ENCODE data around the gene ULK4. TPM values are rescaled to one million over a fixed set of nuclear protein-coding genes. Genes with fewer than 3 reads are reported as not detected.

Gene ULK4
- total RNA-seq, 2 donors from 2014 or later: 11.1 to 17.9 TPM

- no peaks in the 10 kb centered on the region for H3K27me3 Mint-ChIP-seq (ENCODE audit: insufficient read depth)
- no peaks in the 10 kb centered on the region for H3K9me3 ChIP-seq (ENCODE audit: control insufficient read depth, low read length)
- no peaks in the 10 kb centered on the region for H3K27me3 ChIP-seq (ENCODE audit: control insufficient read depth, insufficient read depth, low read length, poor library complexity, severe bottlenecking)
- no peak overlapping the region for H3K27ac ChIP-seq (ENCODE audit: low read depth, low read length)
- no peak overlapping the region for H3K4me3 Mint-ChIP-seq
- DNase-seq: no peak
- H3K9ac ChIP-seq (ENCODE audit: extremely low read depth, low read length, poor library complexity, severe bottlenecking): no peak overlapping the region
- no peak overlapping the region for H3K27ac Mint-ChIP-seq
- no peak overlapping the region for H3K4me3 ChIP-seq (ENCODE audit: low read length)
- peaks cover 11% of the 10 kb centered on the region for H3K4me1 Mint-ChIP-seq
- no peak for TF ChIP-seq CTCF (conservative IDR thresholded peaks at IDR 0.05)
- H3K36me3 ChIP-seq (ENCODE audit: control insufficient read depth, insufficient read depth, low read length): no peaks in the 10 kb centered on the region
- no peaks in the 10 kb centered on the region for H3K9me3 Mint-ChIP-seq
- H3K4me1 ChIP-seq (ENCODE audit: control insufficient read depth, insufficient read depth, low read length): no peaks in the 10 kb centered on the region
- H3K36me3 Mint-ChIP-seq (ENCODE audit: low read depth): no peaks in the 10 kb centered on the region
These were observed 459.4 kb downstream of the ULK4 start for GRCh38 chr3:41502481-41502880.

- Mint-ChIP-seq H3K36me3 (ENCODE audit: low read depth) (no peaks in the 10 kb centered on the region), H3K27me3 (ENCODE audit: insufficient read depth) (no peaks in the 10 kb centered on the region), H3K9me3 (no peaks in the 10 kb centered on the region), H3K4me1 (peaks cover 11% of the 10 kb centered on the region), H3K27ac (no peak overlapping the region), H3K4me3 (no peak overlapping the region)
- TF ChIP-seq CTCF (conservative IDR thresholded peaks at IDR 0.05): no peak
- H3K4me3 ChIP-seq (ENCODE audit: low read length): no peak overlapping the region
- H3K4me1 ChIP-seq (ENCODE audit: control insufficient read depth, insufficient read depth, low read length): no peaks in the 10 kb centered on the region
- no peak overlapping the region for H3K27ac ChIP-seq (ENCODE audit: low read depth, low read length)
- 100% methylated on average over 1 of the region's 1 CpG; no CpG with 5 or more reads in 1 of the 2 experiments for WGBS, 2 experiments (ENCODE audit: insufficient coverage in 1 of 2, insufficient read length in 1 of 2)
- no peak for DNase-seq
- H3K27me3 ChIP-seq (ENCODE audit: control insufficient read depth, insufficient read depth, low read length, poor library complexity, severe bottlenecking): no peaks in the 10 kb centered on the region
- H3K9me3 ChIP-seq (ENCODE audit: control insufficient read depth, low read length): no peaks in the 10 kb centered on the region
- H3K9ac ChIP-seq (ENCODE audit: extremely low read depth, low read length, poor library complexity, severe bottlenecking): no peak overlapping the region
- H3K36me3 ChIP-seq (ENCODE audit: control insufficient read depth, insufficient read depth, low read length): no peaks in the 10 kb centered on the region
These were observed 459.9 kb downstream of the ULK4 start for GRCh38 chr3:41502023-41502422.

GRCh38 chr3:41498847-41499246 lies 463.1 kb downstream of the ULK4 start:
- TF ChIP-seq CTCF (conservative IDR thresholded peaks at IDR 0.05): no peak
- no peaks in the 10 kb centered on the region for H3K27me3 ChIP-seq (ENCODE audit: control insufficient read depth, insufficient read depth, low read length, poor library complexity, severe bottlenecking)
- no peaks in the 10 kb centered on the region for H3K9me3 ChIP-seq (ENCODE audit: control insufficient read depth, low read length)
- H3K9me3 Mint-ChIP-seq: no peaks in the 10 kb centered on the region
- no peak overlapping the region for H3K9ac ChIP-seq (ENCODE audit: extremely low read depth, low read length, poor library complexity, severe bottlenecking)
- no peaks in the 10 kb centered on the region for H3K36me3 ChIP-seq (ENCODE audit: control insufficient read depth, insufficient read depth, low read length)
- WGBS, 2 experiments (ENCODE audit: insufficient coverage in 1 of 2, insufficient read length in 1 of 2): 96% methylated on average over 2 of the region's 2 CpGs; no CpG with 5 or more reads in 1 of the 2 experiments
- H3K4me1 Mint-ChIP-seq: peaks cover 5% of the 10 kb centered on the region
- DNase-seq: no peak
- no peaks in the 10 kb centered on the region for H3K4me1 ChIP-seq (ENCODE audit: control insufficient read depth, insufficient read depth, low read length)
- no peak overlapping the region for H3K27ac Mint-ChIP-seq
- H3K36me3 Mint-ChIP-seq (ENCODE audit: low read depth): no peaks in the 10 kb centered on the region
- H3K4me3 ChIP-seq (ENCODE audit: low read length): no peak overlapping the region
- H3K27me3 Mint-ChIP-seq (ENCODE audit: insufficient read depth): no peaks in the 10 kb centered on the region
- no peak overlapping the region for H3K27ac ChIP-seq (ENCODE audit: low read depth, low read length)
- H3K4me3 Mint-ChIP-seq: no peak overlapping the region

Measured in endodermal cell (in vitro differentiated cells).